OCI-LY1 (cell line): ENCODE data around the gene TRIP13.

ENCODE experiments used
- H2AFZ ChIP-seq: fragments of 200-600 bp; sonication (generic), shearing (Covaris generic); 2 replicates; pipeline ENCODE4 v1.6.0; 2014; ENCODE audit warnings: antibody characterized with exemption, mild to moderate bottlenecking, low read length
- H3F3A ChIP-seq: fragments of 200-600 bp; sonication (generic), shearing (Covaris generic); 2 replicates; pipeline ENCODE4 v1.6.0; 2014; ENCODE audit warnings: mild to moderate bottlenecking, antibody characterized with exemption, low read length, moderate library complexity; ENCODE audit not compliant: insufficient read depth
- H3K27ac ChIP-seq: fragments of 200-600 bp; sonication (generic); 2 replicates; pipeline ENCODE4 v1.5.1; 2014; ENCODE audit warnings: low read length, mixed run types, mild to moderate bottlenecking, low read depth; ENCODE audit not compliant: poor library complexity, severe bottlenecking
- H3K27me3 ChIP-seq: fragments of 200-600 bp; sonication (generic); 2 replicates; pipeline ENCODE4 v1.6.0; 2014; ENCODE audit warnings: antibody characterized with exemption, mild to moderate bottlenecking, low read length, moderate library complexity; ENCODE audit not compliant: insufficient read depth
- H3K36me3 ChIP-seq: fragments of 200-600 bp; sonication (generic); 2 replicates; pipeline ENCODE4 v1.6.1; 2014; ENCODE audit warnings: mild to moderate bottlenecking, antibody characterized with exemption, low read length, moderate library complexity, mixed read lengths; ENCODE audit not compliant: insufficient read depth
- H3K4me1 ChIP-seq: fragments of 200-600 bp; sonication (generic); 2 replicates; pipeline ENCODE4 v1.5.1; 2014; ENCODE audit warnings: mild to moderate bottlenecking, low read length, moderate library complexity; ENCODE audit not compliant: insufficient read depth, severe bottlenecking
- H3K4me2 ChIP-seq: fragments of 200-600 bp; sonication (generic), shearing (Covaris generic); 2 replicates; pipeline ENCODE4 v1.6.1; 2014; ENCODE audit warnings: low read length
- H3K4me3 ChIP-seq: fragments of 200-600 bp; sonication (generic); 2 replicates; pipeline ENCODE4 v1.5.1; 2014; ENCODE audit warnings: low read length, low read depth, mild to moderate bottlenecking, mixed read lengths; ENCODE audit not compliant: poor library complexity, severe bottlenecking
- H3K79me2 ChIP-seq: fragments of 200-600 bp; shearing (Covaris generic); 2 replicates; pipeline ENCODE4 v1.6.1; 2016; ENCODE audit warnings: mixed run types, low read length, mixed read lengths; ENCODE audit not compliant: insufficient read depth
- H3K9ac ChIP-seq: fragments of 200-600 bp; sonication (generic), shearing (Covaris generic); 2 replicates; pipeline ENCODE4 v1.6.1; 2014; ENCODE audit warnings: mild to moderate bottlenecking, low read length, mixed read lengths
- H3K9me2 ChIP-seq: fragments of 200-600 bp; sonication (generic), shearing (Covaris generic); 2 replicates; pipeline ENCODE4 v1.6.1; 2014; ENCODE audit warnings: low read depth, mild to moderate bottlenecking, low read length, mixed read lengths
- H3K9me3 ChIP-seq: fragments of 200-600 bp; shearing (Covaris generic); 2 replicates; pipeline ENCODE4 v1.6.1; 2014; ENCODE audit warnings: low read length, mixed read lengths
- H4K20me1 ChIP-seq: fragments of 200-600 bp; sonication (generic), shearing (Covaris generic); 2 replicates; pipeline ENCODE4 v1.6.0; 2016; ENCODE audit warnings: mild to moderate bottlenecking, low read length; ENCODE audit not compliant: insufficient read depth
- EZH2 ChIP-seq: fragments of 200-600 bp; sonication (generic), shearing (Covaris generic); IDR thresholded peaks from 2 replicates; pipeline ENCODE4 v1.8.0; 2017; ENCODE audit warnings: borderline replicate concordance, mixed run types, mild to moderate bottlenecking, antibody characterized with exemption, low read length, moderate library complexity, mixed read lengths
- TF ChIP-seq, protein P1 (sequence below): fragments of 200-600 bp; sonication (generic), shearing (Covaris generic); IDR thresholded peaks from 2 replicates; pipeline ENCODE4 v1.5.1; 2017; ENCODE audit warnings: mild to moderate bottlenecking, antibody characterized with exemption, low read length, moderate library complexity, mixed read lengths

The TRIP13 gene

GRCh38 chr5:919356-920000 is 26.8 kb downstream of the TRIP13 start:
- Histone ChIP-seq H3K9me2 (no peaks in the 10 kb centered on the region), H3K27ac (no peak overlapping the region), H3K4me3 (no peak overlapping the region), H3K4me1 (no peaks in the 10 kb centered on the region), H3K27me3 (no peaks in the 10 kb centered on the region), H3F3A (no peaks in the 10 kb centered on the region), H3K36me3 (peaks cover 40% of the 10 kb centered on the region), H3K4me2 (no peak overlapping the region), H2AFZ (no peak overlapping the region), H4K20me1 (no peaks in the 10 kb centered on the region), H3K9me3 (no peaks in the 10 kb centered on the region), H3K79me2 (no peaks in the 10 kb centered on the region), H3K9ac (no peak overlapping the region)
- TF ChIP-seq, protein P1, sequence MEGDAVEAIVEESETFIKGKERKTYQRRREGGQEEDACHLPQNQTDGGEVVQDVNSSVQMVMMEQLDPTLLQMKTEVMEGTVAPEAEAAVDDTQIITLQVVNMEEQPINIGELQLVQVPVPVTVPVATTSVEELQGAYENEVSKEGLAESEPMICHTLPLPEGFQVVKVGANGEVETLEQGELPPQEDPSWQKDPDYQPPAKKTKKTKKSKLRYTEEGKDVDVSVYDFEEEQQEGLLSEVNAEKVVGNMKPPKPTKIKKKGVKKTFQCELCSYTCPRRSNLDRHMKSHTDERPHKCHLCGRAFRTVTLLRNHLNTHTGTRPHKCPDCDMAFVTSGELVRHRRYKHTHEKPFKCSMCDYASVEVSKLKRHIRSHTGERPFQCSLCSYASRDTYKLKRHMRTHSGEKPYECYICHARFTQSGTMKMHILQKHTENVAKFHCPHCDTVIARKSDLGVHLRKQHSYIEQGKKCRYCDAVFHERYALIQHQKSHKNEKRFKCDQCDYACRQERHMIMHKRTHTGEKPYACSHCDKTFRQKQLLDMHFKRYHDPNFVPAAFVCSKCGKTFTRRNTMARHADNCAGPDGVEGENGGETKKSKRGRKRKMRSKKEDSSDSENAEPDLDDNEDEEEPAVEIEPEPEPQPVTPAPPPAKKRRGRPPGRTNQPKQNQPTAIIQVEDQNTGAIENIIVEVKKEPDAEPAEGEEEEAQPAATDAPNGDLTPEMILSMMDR, result no peak
- TF ChIP-seq EZH2, result no peak

- no peak overlapping the region for H3K9ac ChIP-seq
- H3K36me3 ChIP-seq, result peaks cover 32% of the 10 kb centered on the region
Measured at GRCh38 chr5:920321-920720, 27.6 kb downstream of the TRIP13 start.

GRCh38 chr5:921456-922435 is 29.1 kb downstream of the TRIP13 start:
- TF ChIP-seq, protein P1, result no peak
- TF ChIP-seq EZH2, result no peak

More at GRCh38 chr5:920321-920720, 27.6 kb downstream of the TRIP13 start:
- Histone ChIP-seq H4K20me1 (no peaks in the 10 kb centered on the region), H3K9me2 (no peaks in the 10 kb centered on the region), H3F3A (no peaks in the 10 kb centered on the region), H3K27me3 (no peaks in the 10 kb centered on the region), H3K4me1 (no peaks in the 10 kb centered on the region), H3K79me2 (no peaks in the 10 kb centered on the region), H3K4me3 (no peak overlapping the region), H2AFZ (no peak overlapping the region), H3K4me2 (no peak overlapping the region), H3K9me3 (no peaks in the 10 kb centered on the region), H3K27ac (no peak overlapping the region)
- TF ChIP-seq, protein P1, result no peak

More at GRCh38 chr5:921456-922435, 29.1 kb downstream of the TRIP13 start:
- no peaks in the 10 kb centered on the region for H3K27me3 ChIP-seq
- no peak overlapping the region for H3K27ac ChIP-seq
- H3K79me2 ChIP-seq, result no peaks in the 10 kb centered on the region
- H3K36me3 ChIP-seq, result peaks cover 21% of the 10 kb centered on the region
- no peaks in the 10 kb centered on the region for H3K9me2 ChIP-seq
- H3K4me3 ChIP-seq, result no peak overlapping the region
- no peak overlapping the region for H2AFZ ChIP-seq
- no peak overlapping the region for H3K4me2 ChIP-seq
- no peak overlapping the region for H3K9ac ChIP-seq
- H3F3A ChIP-seq, result no peaks in the 10 kb centered on the region
- no peaks in the 10 kb centered on the region for H3K9me3 ChIP-seq
- H4K20me1 ChIP-seq, result no peaks in the 10 kb centered on the region
- no peaks in the 10 kb centered on the region for H3K4me1 ChIP-seq
